Measurements from ENCODE around the gene CEP85. TPM values are rescaled to one million over a fixed set of nuclear protein-coding genes. Genes with fewer than 3 reads are reported as not detected.
A peak's percentile ranks its signal among the peaks of the same experiment; 100 is the strongest.
"Not testable (repeated sequence)": the region's sequence is repeated elsewhere in the genome, so short reads cannot be mapped to it uniquely, and the experiment has no call there.

Gene CEP85
- total RNA-seq, 1 donor from 2014 or later, result 37.1 TPM

- peaks cover 66% of the 10 kb centered on the region for H3K4me1 Mint-ChIP-seq (ENCODE audit: low read depth)
- peak overlapping the region; percentile 97 for H3K27ac Mint-ChIP-seq
- H3K4me3 Mint-ChIP-seq, result peak overlapping the region; percentile 73
- no peaks in the 10 kb centered on the region for H3K27me3 Mint-ChIP-seq (ENCODE audit: insufficient read depth)
- peaks cover 6% of the 10 kb centered on the region for H3K36me3 Mint-ChIP-seq (ENCODE audit: low read depth)
- no peak for DNase-seq (ENCODE audit: low spot score)
- intact Hi-C loops (cut with micrococcal nuclease), result loop anchor here (1.0 to 5.0 kb wide), 3 partner anchors 15 to 253 kb away; partner anchors contain the start of gene UBXN11
- H3K9me3 Mint-ChIP-seq, result no peaks in the 10 kb centered on the region
Observed at GRCh38 chr1:26289158-26290059, 55.4 kb downstream of the CEP85 start.

GRCh38 chr1:26290122-26290881, 56.3 kb downstream of the CEP85 start:
- peak overlapping the region; percentile 97 for H3K27ac Mint-ChIP-seq
- H3K9me3 Mint-ChIP-seq, result no peaks in the 10 kb centered on the region
- no peaks in the 10 kb centered on the region for H3K27me3 Mint-ChIP-seq (ENCODE audit: insufficient read depth)
- peaks cover 57% of the 10 kb centered on the region for H3K4me1 Mint-ChIP-seq (ENCODE audit: low read depth)
- peak overlapping the region; percentile 73 for H3K4me3 Mint-ChIP-seq
- DNase-seq (ENCODE audit: low spot score), result no peak
- intact Hi-C loops (cut with micrococcal nuclease), result no loop called here
- H3K36me3 Mint-ChIP-seq (ENCODE audit: low read depth), result peaks cover 5% of the 10 kb centered on the region

- H3K36me3 Mint-ChIP-seq (ENCODE audit: low read depth), result peaks cover 5% of the 10 kb centered on the region
- no peak overlapping the region for H3K4me3 Mint-ChIP-seq
- H3K27me3 Mint-ChIP-seq (ENCODE audit: insufficient read depth), result no peaks in the 10 kb centered on the region
- peak overlapping the region; percentile 97 for H3K27ac Mint-ChIP-seq
- H3K9me3 Mint-ChIP-seq, result no peaks in the 10 kb centered on the region
- intact Hi-C loops (cut with micrococcal nuclease), result no loop called here
- no peak for DNase-seq (ENCODE audit: low spot score)
- H3K4me1 Mint-ChIP-seq (ENCODE audit: low read depth), result peaks cover 53% of the 10 kb centered on the region
Observed at GRCh38 chr1:26290882-26291261, 56.9 kb downstream of the CEP85 start.

- no peak for DNase-seq (ENCODE audit: low spot score)
- peak overlapping the region; percentile 97 for H3K27ac Mint-ChIP-seq
- H3K27me3 Mint-ChIP-seq (ENCODE audit: insufficient read depth), result no peaks in the 10 kb centered on the region
- H3K4me1 Mint-ChIP-seq (ENCODE audit: low read depth), result peaks cover 53% of the 10 kb centered on the region
- no peak overlapping the region for H3K4me3 Mint-ChIP-seq
- intact Hi-C loops (cut with micrococcal nuclease), result no loop called here
- peaks cover 5% of the 10 kb centered on the region for H3K36me3 Mint-ChIP-seq (ENCODE audit: low read depth)
- no peaks in the 10 kb centered on the region for H3K9me3 Mint-ChIP-seq
Observed at GRCh38 chr1:26291433-26291832, 57.4 kb downstream of the CEP85 start.

GRCh38 chr1:26291939-26292338, 57.9 kb downstream of the CEP85 start:
- intact Hi-C loops (cut with micrococcal nuclease), result no loop called here
- Mint-ChIP-seq H3K27me3 (ENCODE audit: insufficient read depth) (no peaks in the 10 kb centered on the region), H3K9me3 (no peaks in the 10 kb centered on the region), H3K36me3 (ENCODE audit: low read depth) (peaks cover 5% of the 10 kb centered on the region), H3K27ac (peak overlapping the region; percentile 83), H3K4me3 (no peak overlapping the region), H3K4me1 (ENCODE audit: low read depth) (peaks cover 50% of the 10 kb centered on the region)
- no peak for DNase-seq (ENCODE audit: low spot score)

- H3K9me3 Mint-ChIP-seq; H3K4me3 Mint-ChIP-seq; H3K27ac Mint-ChIP-seq; H3K36me3 Mint-ChIP-seq (ENCODE audit: low read depth); DNase-seq (ENCODE audit: low spot score); H3K27me3 Mint-ChIP-seq (ENCODE audit: insufficient read depth); intact Hi-C loops (cut with micrococcal nuclease): not testable (repeated sequence)
- peaks cover 42% of the 10 kb centered on the region for H3K4me1 Mint-ChIP-seq (ENCODE audit: low read depth)
Observed at GRCh38 chr1:26292735-26293134, 58.7 kb downstream of the CEP85 start.

- Mint-ChIP-seq H3K4me3 (no peak overlapping the region), H3K36me3 (ENCODE audit: low read depth) (peaks cover 3% of the 10 kb centered on the region), H3K9me3 (no peaks in the 10 kb centered on the region), H3K4me1 (ENCODE audit: low read depth) (peaks cover 30% of the 10 kb centered on the region), H3K27me3 (ENCODE audit: insufficient read depth) (no peaks in the 10 kb centered on the region), H3K27ac (no peak overlapping the region)
- intact Hi-C loops (cut with micrococcal nuclease), result no loop called here
- DNase-seq (ENCODE audit: low spot score), result no peak
Observed at GRCh38 chr1:26293911-26294463, 60.0 kb downstream of the CEP85 start.

- Mint-ChIP-seq H3K4me3 (no peak overlapping the region), H3K27me3 (ENCODE audit: insufficient read depth) (no peaks in the 10 kb centered on the region), H3K9me3 (no peaks in the 10 kb centered on the region), H3K27ac (no peak overlapping the region), H3K4me1 (ENCODE audit: low read depth) (peaks cover 21% of the 10 kb centered on the region), H3K36me3 (ENCODE audit: low read depth) (peaks cover 3% of the 10 kb centered on the region)
- DNase-seq (ENCODE audit: low spot score), result no peak
- intact Hi-C loops (cut with micrococcal nuclease), result no loop called here
Observed at GRCh38 chr1:26295194-26296138, 61.5 kb downstream of the CEP85 start.

GRCh38 chr1:26296340-26297056, 62.5 kb downstream of the CEP85 start:
- Mint-ChIP-seq H3K27ac (peak overlapping the region; percentile 40), H3K9me3 (no peaks in the 10 kb centered on the region), H3K27me3 (ENCODE audit: insufficient read depth) (no peaks in the 10 kb centered on the region), H3K4me1 (ENCODE audit: low read depth) (peaks cover 14% of the 10 kb centered on the region), H3K4me3 (no peak overlapping the region), H3K36me3 (ENCODE audit: low read depth) (peaks cover 3% of the 10 kb centered on the region)
- intact Hi-C loops (cut with micrococcal nuclease), result no loop called here
- DNase-seq (ENCODE audit: low spot score), result no peak

GRCh38 chr1:26297057-26297790, 63.2 kb downstream of the CEP85 start:
- no peak overlapping the region for H3K4me3 Mint-ChIP-seq
- peaks cover 7% of the 10 kb centered on the region for H3K4me1 Mint-ChIP-seq (ENCODE audit: low read depth)
- H3K9me3 Mint-ChIP-seq, result no peaks in the 10 kb centered on the region

GRCh38 chr1:26297791-26298124, 63.8 kb downstream of the CEP85 start:
- Mint-ChIP-seq H3K27ac (no peak overlapping the region), H3K36me3 (ENCODE audit: low read depth) (peaks cover 3% of the 10 kb centered on the region), H3K27me3 (ENCODE audit: insufficient read depth) (no peaks in the 10 kb centered on the region), H3K4me1 (ENCODE audit: low read depth) (peaks cover 6% of the 10 kb centered on the region), H3K4me3 (no peak overlapping the region), H3K9me3 (no peaks in the 10 kb centered on the region)
- DNase-seq (ENCODE audit: low spot score), result no peak
- intact Hi-C loops (cut with micrococcal nuclease), result no loop called here

More at GRCh38 chr1:26297057-26297790, 63.2 kb downstream of the CEP85 start:
- H3K27me3 Mint-ChIP-seq (ENCODE audit: insufficient read depth), result no peaks in the 10 kb centered on the region
- peaks cover 3% of the 10 kb centered on the region for H3K36me3 Mint-ChIP-seq (ENCODE audit: low read depth)
- no peak overlapping the region for H3K27ac Mint-ChIP-seq
- intact Hi-C loops (cut with micrococcal nuclease), result no loop called here
- DNase-seq (ENCODE audit: low spot score), result no peak

Measured in activated T-helper 1 cell treated with anti-CD3 and anti-CD28 coated beads, Interleukin-12 subunit alpha, Interleukin-12 subunit beta, Interleukin-2, Interleukin-4 antibody, amounts not matched to agents 30 ng/mL and 10 ng/mL and 1 ng/mL, durations not matched to agents 14 hours and 24 hours and 36 hours (primary cell).